ENCODE data around the gene TBX19.

DNA sequence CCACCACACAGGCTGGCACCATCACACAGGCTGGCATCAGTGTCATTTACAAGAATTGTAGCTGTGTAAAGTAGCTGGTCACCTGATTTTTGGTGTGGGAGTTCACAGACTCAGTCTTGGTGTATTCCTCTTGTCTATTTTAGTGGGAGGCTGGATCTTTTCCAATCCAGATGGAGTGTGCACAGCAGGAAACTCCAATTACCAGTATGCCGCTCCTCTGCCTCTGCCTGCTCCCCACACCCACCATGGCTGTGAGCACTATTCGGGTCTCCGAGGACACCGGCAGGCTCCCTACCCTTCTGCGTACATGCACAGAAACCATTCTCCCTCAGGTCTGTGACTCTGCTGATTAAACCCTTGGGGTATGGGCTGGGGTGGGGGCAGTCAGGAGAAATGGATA is 24.2 kb downstream of the TBX19 start:
- TF ChIP-seq POLR2A (IDR thresholded peaks at IDR 0.05) (no peak), POLR2AphosphoS5 (IDR thresholded peaks at IDR 0.05; ENCODE audit: insufficient read depth in 1 of 2, low read depth in 1 of 2) (no peak)

Data from vagina (tissue), 2 donors.